Testis (tissue), 5 donors: Measurements from ENCODE around the gene CALHM6. TPM values are rescaled to one million over a fixed set of nuclear protein-coding genes. Genes with fewer than 3 reads are reported as not detected.

ENCODE experiments used
- DNase-seq: peaks from one replicate; pipeline ENCODE4 v3.0.0-alpha.2; 2019
- H3K27ac ChIP-seq, 2 donors: fragments of 200-600 bp; sonication (generic); one replicate each; pipeline ENCODE4 v1.5.1; 2019
- H3K27me3 ChIP-seq: fragments of 200-600 bp; sonication (generic); one replicate; pipeline ENCODE4 v1.5.1; 2019
- H3K36me3 ChIP-seq: fragments of 200-600 bp; sonication (generic); one replicate; pipeline ENCODE4 v1.5.1; 2017; ENCODE audit warnings: low read depth; ENCODE audit errors: missing control alignments
- H3K4me1 ChIP-seq: fragments of 200-600 bp; sonication (generic); one replicate; pipeline ENCODE4 v1.5.1; 2019
- H3K4me3 ChIP-seq, 2 donors: fragments of 200-600 bp; sonication (generic); one replicate each; pipeline ENCODE4 v1.5.1; 2017 to 2019
- H3K9me3 ChIP-seq: fragments of 200-600 bp; sonication (generic); one replicate; pipeline ENCODE4 v1.5.1; 2017
- POLR2A ChIP-seq: fragments of 450-650 bp; IDR thresholded peaks from one replicate; pipeline ENCODE4 v1.6.1; 2017; ENCODE audit warnings: antibody characterized with exemption, mild to moderate bottlenecking, moderate library complexity
- WGBS, 2 donors: methylation state at CpG; one replicate each; pipeline ENCODE4 v1.1.5; 2018; 5-methylcytosine and 5-hydroxymethylcytosine counted together
- intact Hi-C: fragments of 100-400 bp; cut with DNase I; formaldehyde crosslinking; loops from one replicate; pipeline ENCODE4 v1.15.1; 2023; ENCODE audit warnings: low total_unique reads
- long read RNA-seq, 2 donors: transcript quantifications; one replicate each; lab custom pipeline, GENCODE V29; 2026
- polyA plus RNA-seq: library from polyadenylated mRNA; stranded (reverse); fragments of 350-450 nt; fragmentation: Illumina TruSeq; extraction: RNeasy Lipid Tissue Mini Kit (QIAGEN cat#74804); gene quantifications from one replicate; pipeline ENCODE4 v1.2.3, GENCODE V29; 2014; ENCODE audit warnings: low read depth, low replicate concordance; ENCODE audit not compliant: insufficient read depth
- total RNA-seq, 2 donors: library from RNA; depleted of rRNA; stranded (reverse); fragments of >200 nt; gene quantifications; one replicate each; pipeline ENCODE4 v1.2.3, GENCODE V29; 2016
- TF ChIP-seq, protein P1 (sequence below), 3 experiments: fragments of 450-650 bp in 2 of 3; fragments of 200-600 bp in 1 of 3; sonication (generic) in 1 of 3; IDR thresholded peaks; one replicate each; pipeline ENCODE4 v1.5.1; 2016 to 2019; ENCODE audit warnings: antibody characterized with exemption in 3 of 3, mild to moderate bottlenecking in 2 of 3, moderate library complexity in 1 of 3

CALHM6 gene
- total RNA-seq: 10 to 100 TPM in 1 of 2 donors, 1 to 10 TPM in 1; 9.7 to 10.4 TPM
- polyA plus RNA-seq: 15.7 TPM
- long read RNA-seq, donor 1, partial matches to known transcripts: 13 of 15 reads
- long read RNA-seq, donor 1, other reads (novel, unspliced or antisense): 0 of 15 reads
- long read RNA-seq, donor 2, partial matches to known transcripts: 0 of 2 reads
- long read RNA-seq, donor 2, other reads (novel, unspliced or antisense): 0 of 2 reads

GRCh38 chr6:116461331-116461931 is at the start of gene CALHM6:
Gene CALHM6, plus strand, starts transcription at chr6:116461375. Its CDS starts 555 bp downstream, at chr6:116461930.
- Histone ChIP-seq H3K4me3 (peak within 1 kb of the TSS; percentile 55 to 58), H3K4me1 (no peaks in the 10 kb centered on the region), H3K9me3 (no peaks in the 10 kb centered on the region), H3K27me3 (no peaks in the 10 kb centered on the region), H3K27ac (peak within 1 kb of the TSS; percentile 6 to 45), H3K36me3 (no peaks in the 10 kb centered on the region)
- TF ChIP-seq, protein P1, sequence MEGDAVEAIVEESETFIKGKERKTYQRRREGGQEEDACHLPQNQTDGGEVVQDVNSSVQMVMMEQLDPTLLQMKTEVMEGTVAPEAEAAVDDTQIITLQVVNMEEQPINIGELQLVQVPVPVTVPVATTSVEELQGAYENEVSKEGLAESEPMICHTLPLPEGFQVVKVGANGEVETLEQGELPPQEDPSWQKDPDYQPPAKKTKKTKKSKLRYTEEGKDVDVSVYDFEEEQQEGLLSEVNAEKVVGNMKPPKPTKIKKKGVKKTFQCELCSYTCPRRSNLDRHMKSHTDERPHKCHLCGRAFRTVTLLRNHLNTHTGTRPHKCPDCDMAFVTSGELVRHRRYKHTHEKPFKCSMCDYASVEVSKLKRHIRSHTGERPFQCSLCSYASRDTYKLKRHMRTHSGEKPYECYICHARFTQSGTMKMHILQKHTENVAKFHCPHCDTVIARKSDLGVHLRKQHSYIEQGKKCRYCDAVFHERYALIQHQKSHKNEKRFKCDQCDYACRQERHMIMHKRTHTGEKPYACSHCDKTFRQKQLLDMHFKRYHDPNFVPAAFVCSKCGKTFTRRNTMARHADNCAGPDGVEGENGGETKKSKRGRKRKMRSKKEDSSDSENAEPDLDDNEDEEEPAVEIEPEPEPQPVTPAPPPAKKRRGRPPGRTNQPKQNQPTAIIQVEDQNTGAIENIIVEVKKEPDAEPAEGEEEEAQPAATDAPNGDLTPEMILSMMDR (IDR thresholded peaks at IDR 0.05): no peak
- TF ChIP-seq POLR2A: no peak
- WGBS, 2 donors: 21 to 25% methylated on average over 13 of the region's 13 CpGs
- DNase-seq: no peak
- intact Hi-C loops: no loop called here

DNA sequence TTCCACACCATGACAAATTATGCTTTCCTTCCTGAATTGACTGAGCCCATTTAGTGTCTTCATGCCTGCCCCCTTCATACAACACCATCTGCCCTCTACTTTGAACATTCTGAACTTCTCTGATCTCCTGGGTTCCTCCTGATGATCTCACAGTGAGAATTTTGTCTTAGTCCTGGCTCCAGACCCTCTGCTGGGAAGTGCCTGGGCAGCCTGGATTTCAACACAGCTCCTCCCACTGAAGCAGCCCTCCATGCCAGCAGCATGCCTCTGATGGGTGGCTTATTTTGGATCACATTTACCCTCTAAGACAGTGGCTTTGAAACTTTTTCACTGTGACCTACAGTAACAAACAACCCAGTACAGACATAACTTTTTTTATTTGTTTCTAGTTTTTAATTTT is 48.9 kb upstream of the CALHM6 start:
- Histone ChIP-seq H3K4me3 (no peak overlapping the region), H3K27ac (no peak overlapping the region), H3K36me3 (no peaks in the 10 kb centered on the region), H3K27me3 (no peaks in the 10 kb centered on the region), H3K4me1 (peaks cover 13% of the 10 kb centered on the region), H3K9me3 (no peaks in the 10 kb centered on the region)
- TF ChIP-seq, protein P1 (IDR thresholded peaks at IDR 0.05): no peak
- TF ChIP-seq POLR2A: no peak
- intact Hi-C loops: no loop called here
- no peak for DNase-seq

DNA sequence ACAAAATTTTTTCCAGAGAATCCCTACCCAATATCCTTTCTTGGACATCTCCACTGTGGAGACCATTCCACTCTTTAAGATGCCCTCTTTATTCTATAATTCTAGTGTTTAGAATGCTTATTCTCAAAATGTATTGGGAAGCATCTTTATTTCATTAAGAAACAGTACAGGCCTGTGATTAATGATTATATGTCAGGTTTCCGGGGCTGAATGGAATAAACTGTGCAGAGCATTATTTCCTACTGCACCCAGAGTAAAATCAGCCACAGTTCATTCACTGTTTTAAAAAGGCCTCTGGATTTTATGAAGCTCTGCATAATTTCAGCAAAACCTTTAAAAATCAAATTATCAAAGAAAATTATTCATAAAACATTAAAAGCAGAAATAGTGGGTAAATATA is 47.8 kb upstream of the CALHM6 start:
- no peaks in the 10 kb centered on the region for H3K9me3 ChIP-seq
- peaks cover 17% of the 10 kb centered on the region for H3K4me1 ChIP-seq
- no peak overlapping the region for H3K27ac ChIP-seq
- no peak overlapping the region for H3K4me3 ChIP-seq
- intact Hi-C loops: no loop called here
- TF ChIP-seq POLR2A: no peak
- TF ChIP-seq, protein P1 (IDR thresholded peaks at IDR 0.05): no peak
- 66 to 87% methylated on average over 1 of the region's 1 CpG for WGBS, 2 donors
- no peaks in the 10 kb centered on the region for H3K27me3 ChIP-seq
- no peak for DNase-seq
- no peaks in the 10 kb centered on the region for H3K36me3 ChIP-seq

- WGBS, 2 donors: 51 to 54% methylated on average over 3 of the region's 3 CpGs
- Histone ChIP-seq H3K27me3 (no peaks in the 10 kb centered on the region), H3K36me3 (no peaks in the 10 kb centered on the region), H3K27ac (no peak overlapping the region), H3K9me3 (no peaks in the 10 kb centered on the region), H3K4me3 (no peak overlapping the region), H3K4me1 (peaks cover 4% of the 10 kb centered on the region)
- intact Hi-C loops: no loop called here
- TF ChIP-seq POLR2A: no peak
- TF ChIP-seq, protein P1 (IDR thresholded peaks at IDR 0.05): no peak
- DNase-seq: no peak
These were observed 43.5 kb upstream of the CALHM6 start for GRCh38 chr6:116417661-116418060.
